Stimulated activated naive B cell treated with anti-CD40 and anti-IgM and Interleukin-4, amounts not matched to agents 10 μg/mL and 1 μg/mL and 100 μg/mL, for 72 hours (primary cell): ENCODE measurements around the gene CAPN9.

ENCODE experiments used
- ATAC-seq, 2 donors: fragments of 150-1000 bp; cut with Tn5 transposase; replicated peaks; 2 replicates each; pipeline ENCODE4 v1.10.0; 2021; ENCODE audit warnings: moderate library complexity in 1 of 2
- DNase-seq: peaks from one replicate; pipeline ENCODE4 v3.0.0; 2021
- H3K27ac Mint-ChIP-seq: one replicate; pipeline ENCODE4 v1.8.0; 2022; ENCODE audit warnings: mild to moderate bottlenecking, mixed read lengths
- H3K27me3 Mint-ChIP-seq, 2 donors: one replicate each; pipeline ENCODE4 v1.8.0; 2022; ENCODE audit warnings: mixed read lengths in 2 of 2
- H3K36me3 Mint-ChIP-seq, 2 donors: one replicate each; pipeline ENCODE4 v1.8.0; 2022; ENCODE audit warnings: mixed read lengths in 2 of 2, mild to moderate bottlenecking in 1 of 2
- H3K4me1 Mint-ChIP-seq, 2 donors: one replicate each; pipeline ENCODE4 v1.8.0; 2022; ENCODE audit warnings: mixed read lengths in 2 of 2, mild to moderate bottlenecking in 1 of 2
- H3K4me3 Mint-ChIP-seq, 2 donors: one replicate each; pipeline ENCODE4 v1.8.0; 2022; ENCODE audit warnings: mild to moderate bottlenecking in 2 of 2, mixed read lengths in 2 of 2, moderate library complexity in 1 of 2
- H3K9me3 Mint-ChIP-seq, 2 donors: one replicate each; pipeline ENCODE4 v1.8.0; 2022; ENCODE audit warnings: mixed read lengths in 2 of 2, mild to moderate bottlenecking in 1 of 2

Gene CAPN9

DNA sequence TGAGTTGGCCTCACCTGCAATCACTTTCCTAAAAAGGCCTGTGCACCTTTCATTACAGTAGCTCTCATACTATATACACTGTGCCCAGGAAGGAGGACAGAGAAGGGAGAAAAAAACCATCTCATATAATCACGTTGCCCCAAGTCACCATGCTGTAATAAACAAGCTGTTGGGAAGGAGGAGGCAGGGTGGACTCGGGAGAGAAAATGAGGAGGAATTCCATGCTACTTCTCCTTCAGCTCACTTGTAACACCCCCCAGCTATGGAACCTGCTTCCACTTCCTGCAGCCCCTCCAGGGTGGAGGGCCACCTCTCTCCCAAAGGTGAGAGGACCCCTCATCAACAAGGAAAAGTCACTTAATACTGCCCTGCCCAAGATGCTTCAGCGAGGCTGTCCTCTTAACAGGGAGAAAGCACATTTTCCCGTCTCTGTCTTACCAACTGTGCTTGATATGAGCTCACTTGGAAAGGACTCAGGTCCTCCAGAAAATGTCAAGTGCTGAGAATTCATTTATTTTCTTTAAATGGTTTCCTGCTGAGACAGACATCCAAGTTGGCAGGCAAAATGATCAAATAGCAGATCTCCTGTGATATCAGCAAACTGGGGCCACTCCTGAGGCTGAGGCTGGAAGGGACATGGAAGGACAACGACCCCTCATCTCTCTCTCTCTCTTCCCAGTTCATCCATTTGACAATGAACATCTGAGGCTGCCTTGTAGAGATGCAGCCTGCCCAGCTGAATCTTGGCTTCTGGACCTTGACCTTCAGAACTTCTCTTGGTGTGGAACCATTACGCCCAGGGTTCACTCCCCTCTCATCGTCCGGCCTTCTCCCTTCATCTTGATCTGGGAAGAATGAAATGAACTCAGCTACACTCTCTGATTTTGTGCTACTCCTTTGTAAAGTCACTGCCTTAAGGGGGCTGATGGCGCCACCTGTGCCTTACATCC is 54.0 kb downstream of the CAPN9 start:
- Mint-ChIP-seq H3K27me3 (peaks cover 22 to 34% of the 10 kb centered on the region in 2 donors), H3K9me3 (peaks cover 0 to 1% of the 10 kb centered on the region in 2 donors), H3K27ac (no peak overlapping the region), H3K4me3 (no peak overlapping the region), H3K4me1 (no peaks in the 10 kb centered on the region), H3K36me3 (no peaks in the 10 kb centered on the region)
- no peak for ATAC-seq
- DNase-seq, result no peak

DNA sequence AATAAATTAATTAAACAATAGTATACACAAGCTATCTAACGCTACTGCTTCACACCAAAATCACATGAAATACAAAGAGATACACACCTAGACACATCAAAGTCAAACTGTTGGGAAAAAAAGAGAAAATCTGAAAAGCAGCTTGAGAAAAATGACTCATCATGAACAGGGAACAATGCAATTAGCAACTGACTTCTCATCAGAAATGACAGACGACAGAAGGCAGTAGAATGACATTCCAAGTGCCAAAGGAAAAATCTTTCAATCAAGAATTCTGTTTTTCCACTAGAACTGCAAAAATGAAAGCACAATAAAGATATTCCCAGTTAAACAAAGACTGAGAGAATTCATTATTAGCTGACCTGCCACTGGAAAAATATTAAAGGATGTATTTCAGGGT is 57.2 kb downstream of the CAPN9 start:
- Mint-ChIP-seq H3K27ac (no peak overlapping the region), H3K9me3 (peaks cover 3 to 6% of the 10 kb centered on the region in 2 donors), H3K36me3 (no peaks in the 10 kb centered on the region), H3K4me1 (no peaks in the 10 kb centered on the region), H3K4me3 (no peak overlapping the region), H3K27me3 (peaks cover 14 to 24% of the 10 kb centered on the region in 2 donors)
- DNase-seq (no peak), ATAC-seq (no peak)

- DNase-seq (no peak), ATAC-seq (no peak)
- no peak overlapping the region for H3K27ac Mint-ChIP-seq
- peaks cover 5 to 6% of the 10 kb centered on the region in 2 donors for H3K9me3 Mint-ChIP-seq
- no peaks in the 10 kb centered on the region for H3K36me3 Mint-ChIP-seq
- no peaks in the 10 kb centered on the region for H3K4me1 Mint-ChIP-seq
- no peak overlapping the region for H3K4me3 Mint-ChIP-seq
- peaks cover 7 to 16% of the 10 kb centered on the region in 2 donors for H3K27me3 Mint-ChIP-seq
Measured at GRCh38 chr1:230806552-230806951, 59.4 kb downstream of the CAPN9 start.

DNA sequence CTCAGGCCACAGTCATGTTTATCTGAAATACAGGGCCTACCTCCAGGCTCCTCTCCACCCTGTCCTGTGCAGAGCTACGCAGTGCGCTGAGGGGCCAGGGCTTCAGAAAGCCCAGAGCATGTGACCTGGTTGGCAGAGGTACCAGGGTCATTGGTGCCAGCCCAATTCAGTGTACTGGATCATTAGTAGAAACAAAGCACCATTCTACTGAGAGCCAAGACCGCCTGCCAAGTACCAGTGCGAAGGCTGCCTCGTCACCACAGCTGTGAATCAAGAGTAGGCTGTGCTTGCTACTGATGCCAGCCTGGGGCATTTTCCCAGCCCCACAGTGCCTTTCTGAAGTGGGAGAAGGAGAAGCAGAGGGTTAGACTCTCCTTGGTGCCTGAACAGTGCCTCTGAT is 59.8 kb downstream of the CAPN9 start:
- no peaks in the 10 kb centered on the region for H3K4me1 Mint-ChIP-seq
- H3K36me3 Mint-ChIP-seq, result no peaks in the 10 kb centered on the region
- ATAC-seq (no peak), DNase-seq (no peak)
- H3K27me3 Mint-ChIP-seq, result peaks cover 4 to 15% of the 10 kb centered on the region in 2 donors
- no peak overlapping the region for H3K27ac Mint-ChIP-seq
- H3K4me3 Mint-ChIP-seq, result no peak overlapping the region
- peaks cover 5 to 6% of the 10 kb centered on the region in 2 donors for H3K9me3 Mint-ChIP-seq

GRCh38 chr1:230807561-230808280 is 60.5 kb downstream of the CAPN9 start:
- Mint-ChIP-seq H3K4me1 (no peaks in the 10 kb centered on the region), H3K9me3 (peaks cover 9 to 11% of the 10 kb centered on the region in 2 donors), H3K4me3 (no peak overlapping the region), H3K27me3 (peaks cover 0 to 8% of the 10 kb centered on the region in 2 donors), H3K36me3 (no peaks in the 10 kb centered on the region), H3K27ac (no peak overlapping the region)
- no peak for DNase-seq
- ATAC-seq, result no peak

GRCh38 chr1:230808281-230808872 is 61.2 kb downstream of the CAPN9 start:
- no peak overlapping the region for H3K27ac Mint-ChIP-seq
- peaks cover 15 to 18% of the 10 kb centered on the region in 2 donors for H3K9me3 Mint-ChIP-seq
- no peaks in the 10 kb centered on the region for H3K4me1 Mint-ChIP-seq
- DNase-seq (no peak), ATAC-seq (no peak)
- no peak overlapping the region for H3K4me3 Mint-ChIP-seq
- peaks cover 0 to 6% of the 10 kb centered on the region in 2 donors for H3K36me3 Mint-ChIP-seq
- H3K27me3 Mint-ChIP-seq, result peaks cover 0 to 5% of the 10 kb centered on the region in 2 donors

DNA sequence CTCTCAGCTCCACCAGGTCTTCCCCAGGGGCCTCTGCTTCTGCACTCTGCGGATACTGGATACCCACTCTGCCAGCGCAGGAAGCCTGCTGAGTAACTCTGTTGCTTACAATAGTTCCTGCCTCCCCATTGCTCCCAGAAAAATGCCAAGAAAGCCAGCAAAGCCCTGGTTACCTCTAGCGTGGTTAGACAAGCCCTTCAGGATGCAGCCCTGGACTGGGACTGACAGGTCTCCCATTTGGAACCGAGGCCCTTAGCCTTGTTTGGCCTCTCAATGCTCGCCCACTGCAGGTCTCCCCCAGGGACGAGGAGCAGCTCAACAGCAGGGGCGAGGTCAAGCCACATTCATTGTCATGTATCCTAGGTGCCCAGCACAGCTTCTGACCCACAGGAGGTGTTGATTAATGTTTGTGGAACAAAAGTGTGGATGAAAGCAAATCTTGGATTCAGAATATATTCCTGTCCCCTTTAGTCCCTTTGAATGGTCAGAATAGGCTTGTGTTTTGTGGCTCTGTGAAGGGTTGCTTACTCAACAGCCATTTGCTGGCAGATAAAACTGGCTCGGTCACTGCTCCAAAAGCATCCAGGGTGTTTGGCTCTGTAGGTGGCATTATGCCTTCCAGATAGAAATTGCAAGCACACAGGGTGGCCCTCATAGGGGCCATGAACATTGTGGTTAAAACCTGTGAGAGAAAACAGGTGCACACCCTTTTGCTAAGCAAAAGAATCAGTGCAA is 62.2 kb downstream of the CAPN9 start:
- DNase-seq (no peak), ATAC-seq (no peak)
- Mint-ChIP-seq H3K36me3 (peaks cover 4 to 10% of the 10 kb centered on the region in 2 donors), H3K4me3 (no peak overlapping the region), H3K4me1 (no peaks in the 10 kb centered on the region), H3K27me3 (peaks cover 3 to 5% of the 10 kb centered on the region in 2 donors), H3K27ac (no peak overlapping the region), H3K9me3 (peaks cover 20 to 24% of the 10 kb centered on the region in 2 donors)

- ATAC-seq (no peak), DNase-seq (no peak)
- peaks cover 18% of the 10 kb centered on the region in 2 donors for H3K9me3 Mint-ChIP-seq
- no peak overlapping the region for H3K4me3 Mint-ChIP-seq
- no peak overlapping the region for H3K27ac Mint-ChIP-seq
- no peaks in the 10 kb centered on the region for H3K4me1 Mint-ChIP-seq
- peaks cover 4 to 12% of the 10 kb centered on the region in 2 donors for H3K36me3 Mint-ChIP-seq
- H3K27me3 Mint-ChIP-seq, result peaks cover 14 to 21% of the 10 kb centered on the region in 2 donors
Measured at GRCh38 chr1:230812568-230812967, 65.4 kb downstream of the CAPN9 start.

DNA sequence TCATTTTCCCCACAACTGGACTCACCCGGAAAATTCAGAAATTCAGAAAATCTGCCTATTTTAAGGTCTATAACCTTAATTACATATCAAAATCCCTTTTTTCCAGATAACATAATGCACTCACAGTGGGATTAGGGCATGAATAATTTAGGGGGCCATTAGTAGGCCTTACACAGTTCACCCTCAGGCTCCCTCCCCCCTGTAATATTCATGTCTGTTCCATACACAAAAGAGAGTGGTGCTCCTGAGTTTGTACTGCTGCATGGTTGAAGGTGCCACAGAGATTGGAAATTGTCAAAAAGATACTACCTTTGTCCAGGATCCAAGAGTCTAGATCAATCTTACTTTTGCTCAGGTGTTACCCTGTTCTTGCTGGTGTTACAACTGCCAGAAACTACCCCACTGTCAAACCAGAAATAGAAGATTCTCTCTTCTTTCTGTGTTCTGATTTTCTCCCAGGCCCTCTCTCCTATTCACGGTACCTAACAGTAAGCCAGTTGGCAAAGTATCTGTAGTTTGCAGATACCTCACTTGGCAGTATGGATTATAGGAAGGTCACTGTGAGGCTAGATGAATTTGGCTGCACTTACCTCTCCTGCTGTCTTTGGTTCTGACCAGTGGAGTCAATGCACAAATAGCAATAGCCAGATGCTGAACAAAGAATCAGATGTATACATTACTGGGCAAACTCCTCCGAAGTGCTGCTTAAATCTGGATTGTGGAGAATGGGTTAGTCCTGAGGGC is 67.9 kb downstream of the CAPN9 start:
- DNase-seq (no peak), ATAC-seq (no peak)
- no peaks in the 10 kb centered on the region for H3K4me1 Mint-ChIP-seq
- no peak overlapping the region for H3K4me3 Mint-ChIP-seq
- H3K27me3 Mint-ChIP-seq, result peaks cover 25 to 35% of the 10 kb centered on the region in 2 donors
- no peak overlapping the region for H3K27ac Mint-ChIP-seq
- peaks cover 18% of the 10 kb centered on the region in 2 donors for H3K9me3 Mint-ChIP-seq
- H3K36me3 Mint-ChIP-seq, result peaks cover 4 to 12% of the 10 kb centered on the region in 2 donors

- no peak overlapping the region for H3K4me3 Mint-ChIP-seq
- H3K9me3 Mint-ChIP-seq, result peaks cover 16 to 18% of the 10 kb centered on the region in 2 donors
- no peak overlapping the region for H3K27ac Mint-ChIP-seq
- peaks cover 4 to 12% of the 10 kb centered on the region in 2 donors for H3K36me3 Mint-ChIP-seq
- peaks cover 29 to 40% of the 10 kb centered on the region in 2 donors for H3K27me3 Mint-ChIP-seq
- ATAC-seq, result no peak
- no peak for DNase-seq
- H3K4me1 Mint-ChIP-seq, result no peaks in the 10 kb centered on the region
Measured at GRCh38 chr1:230816018-230816417, 68.8 kb downstream of the CAPN9 start.

GRCh38 chr1:230818367-230818766 is 71.2 kb downstream of the CAPN9 start:
- peaks cover 40 to 49% of the 10 kb centered on the region in 2 donors for H3K27me3 Mint-ChIP-seq
- no peak overlapping the region for H3K27ac Mint-ChIP-seq
- peaks cover 5 to 6% of the 10 kb centered on the region in 2 donors for H3K9me3 Mint-ChIP-seq
- no peaks in the 10 kb centered on the region for H3K4me1 Mint-ChIP-seq
- no peak overlapping the region for H3K4me3 Mint-ChIP-seq
- DNase-seq (no peak), ATAC-seq (no peak)
- H3K36me3 Mint-ChIP-seq, result peaks cover 4 to 6% of the 10 kb centered on the region in 2 donors

DNA sequence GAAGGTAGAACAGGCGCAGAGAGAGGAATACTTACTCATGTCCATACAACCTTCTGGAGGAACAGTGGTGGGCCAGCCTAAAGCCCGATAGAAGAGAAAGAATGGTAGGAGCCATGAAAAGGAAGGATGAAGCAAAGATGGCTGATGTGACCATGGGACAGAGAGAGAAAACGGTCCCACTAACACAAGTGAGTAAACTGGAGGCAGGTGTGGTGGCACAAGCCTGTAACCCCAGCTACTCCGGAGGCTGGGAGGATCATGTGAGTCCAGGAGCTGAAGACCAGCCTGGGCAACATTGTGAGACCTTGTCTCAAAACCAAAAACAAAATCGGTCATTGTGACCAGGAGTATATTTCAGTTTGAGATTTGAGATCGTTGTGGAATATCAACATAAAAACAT is 71.7 kb downstream of the CAPN9 start:
- Mint-ChIP-seq H3K4me3 (no peak overlapping the region), H3K4me1 (no peaks in the 10 kb centered on the region), H3K36me3 (peaks cover 2 to 3% of the 10 kb centered on the region in 2 donors), H3K9me3 (peaks cover 1 to 2% of the 10 kb centered on the region in 2 donors), H3K27ac (no peak overlapping the region), H3K27me3 (peaks cover 38 to 49% of the 10 kb centered on the region in 2 donors)
- no peak for ATAC-seq
- DNase-seq, result no peak

- Mint-ChIP-seq H3K4me3 (no peak overlapping the region), H3K27ac (no peak overlapping the region), H3K4me1 (no peaks in the 10 kb centered on the region), H3K9me3 (no peaks in the 10 kb centered on the region), H3K36me3 (peaks cover 0 to 2% of the 10 kb centered on the region in 2 donors), H3K27me3 (peaks cover 36 to 44% of the 10 kb centered on the region in 2 donors)
- ATAC-seq (no peak), DNase-seq (no peak)
Measured at GRCh38 chr1:230819976-230820375, 72.8 kb downstream of the CAPN9 start.
